ENCODE results near the gene SDC4.

- TF ChIP-seq EZH2 (IDR thresholded peaks at IDR 0.05; ENCODE audit: insufficient read depth, poor library complexity, severe bottlenecking) (no peak), EZH2phosphoT487 (IDR thresholded peaks at IDR 0.05; ENCODE audit: insufficient read depth, low read depth) (no peak)
These were observed 58.1 kb downstream of the SDC4 start for GRCh38 chr20:45289942-45290676.
